ENCODE measurements around the gene SETDB1.

The SETDB1 gene

GRCh38 chr1:150931773-150932172 lies 5.6 kb downstream of the SETDB1 start:
- no peak for DNase-seq (ENCODE audit: low read depth)

DNA sequence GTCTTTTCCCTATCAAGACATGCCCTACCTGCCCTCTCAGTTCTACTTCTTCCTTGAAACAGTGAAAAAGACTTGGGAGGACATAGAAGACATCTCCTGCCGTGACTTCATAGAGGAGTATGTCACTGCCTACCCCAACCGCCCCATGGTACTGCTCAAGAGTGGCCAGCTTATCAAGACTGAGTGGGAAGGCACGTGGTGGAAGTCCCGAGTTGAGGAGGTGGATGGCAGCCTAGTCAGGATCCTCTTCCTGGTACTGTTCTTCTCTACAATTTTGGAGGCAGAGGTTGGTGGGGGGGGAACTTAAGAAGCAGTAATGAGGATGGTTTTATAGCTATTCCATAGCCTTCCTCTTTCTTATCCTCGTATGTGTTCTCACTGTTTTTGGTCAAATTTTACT lies 18.7 kb downstream of the SETDB1 start:
- no peak for DNase-seq (ENCODE audit: low read depth)

DNA sequence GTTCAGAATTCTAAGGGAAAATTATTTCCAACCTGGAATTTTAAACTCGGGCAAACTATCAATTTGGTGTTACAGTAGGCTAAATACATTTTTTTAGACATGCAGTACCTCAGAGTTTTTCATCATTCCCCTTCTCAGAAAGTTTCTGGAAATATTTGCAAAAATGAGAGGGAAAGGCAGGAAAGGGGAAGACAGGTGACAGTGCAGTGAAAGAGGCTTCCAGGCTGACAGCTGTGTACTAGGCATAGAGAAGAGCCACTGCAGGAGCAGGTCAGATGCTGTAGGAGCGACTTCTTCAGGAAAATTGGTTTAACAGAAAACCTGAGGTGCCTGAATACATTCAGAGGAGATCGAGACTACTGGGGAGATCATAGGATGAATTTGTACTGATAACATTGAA lies 28.5 kb downstream of the SETDB1 start:
- no peak for DNase-seq (ENCODE audit: low read depth)

DNA sequence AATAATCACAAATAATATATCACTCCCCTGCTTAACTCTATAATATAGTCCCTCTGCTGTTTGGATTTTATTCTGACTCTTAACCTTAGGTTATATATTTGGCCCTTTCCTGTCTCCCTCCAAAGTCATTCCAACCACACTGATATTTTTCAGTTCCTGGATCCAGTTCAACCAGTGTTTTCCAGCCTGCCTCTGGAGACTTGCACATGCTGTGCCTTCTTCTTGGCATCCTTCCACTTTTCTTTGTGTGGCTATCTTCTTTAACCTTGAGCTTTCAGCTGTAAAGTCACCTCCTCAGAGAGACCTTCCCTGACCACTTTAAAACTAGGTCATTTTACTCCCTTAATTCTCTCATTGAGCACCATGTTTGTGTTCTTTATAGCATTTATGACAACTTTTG lies 29.1 kb downstream of the SETDB1 start:
- no peak for DNase-seq (ENCODE audit: low read depth)

- no peak for DNase-seq (ENCODE audit: low read depth)
These were observed 31.5 kb downstream of the SETDB1 start for GRCh38 chr1:150957666-150958065.

- DNase-seq (ENCODE audit: low read depth): no peak
These were observed 34.5 kb downstream of the SETDB1 start for GRCh38 chr1:150960646-150961045.

DNA sequence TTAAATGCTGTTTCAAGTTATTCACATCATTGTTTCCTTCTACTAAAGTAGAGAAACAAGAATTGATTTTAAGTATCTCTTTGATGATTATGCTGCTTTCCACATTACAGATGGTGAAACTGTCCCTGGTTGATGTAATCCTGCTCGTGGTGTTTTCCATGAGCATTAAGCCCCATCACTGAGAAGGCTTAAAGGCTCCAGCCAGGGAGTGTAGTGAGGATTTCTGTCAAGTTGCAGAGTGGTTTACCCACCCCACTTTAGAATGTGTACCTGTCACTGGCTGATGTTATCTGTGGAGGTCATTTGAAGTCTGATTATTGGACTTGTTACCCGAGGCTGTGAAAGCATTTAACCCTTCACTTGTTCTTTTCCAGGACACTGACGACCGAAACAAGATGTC lies 35.6 kb downstream of the SETDB1 start:
- no peak for DNase-seq (ENCODE audit: low read depth)

GRCh38 chr1:150963321-150964163 lies 37.4 kb downstream of the SETDB1 start:
- DNase-seq (ENCODE audit: low read depth): no peak

DNA sequence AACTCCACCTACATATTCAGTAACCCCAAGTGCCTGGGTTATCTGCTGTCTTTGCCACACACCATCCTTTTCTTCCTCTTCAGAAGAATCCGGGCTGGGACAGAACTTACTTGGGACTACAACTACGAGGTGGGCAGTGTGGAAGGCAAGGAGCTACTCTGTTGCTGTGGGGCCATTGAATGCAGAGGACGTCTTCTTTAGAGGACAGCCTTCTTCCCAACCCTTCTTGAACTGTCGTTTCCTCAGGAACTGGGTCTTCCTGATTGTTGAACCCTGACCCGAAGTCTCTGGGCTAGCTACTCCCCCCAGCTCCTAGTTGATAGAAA lies 38.0 kb downstream of the SETDB1 start:
- DNase-seq (ENCODE audit: low read depth): no peak

DNA sequence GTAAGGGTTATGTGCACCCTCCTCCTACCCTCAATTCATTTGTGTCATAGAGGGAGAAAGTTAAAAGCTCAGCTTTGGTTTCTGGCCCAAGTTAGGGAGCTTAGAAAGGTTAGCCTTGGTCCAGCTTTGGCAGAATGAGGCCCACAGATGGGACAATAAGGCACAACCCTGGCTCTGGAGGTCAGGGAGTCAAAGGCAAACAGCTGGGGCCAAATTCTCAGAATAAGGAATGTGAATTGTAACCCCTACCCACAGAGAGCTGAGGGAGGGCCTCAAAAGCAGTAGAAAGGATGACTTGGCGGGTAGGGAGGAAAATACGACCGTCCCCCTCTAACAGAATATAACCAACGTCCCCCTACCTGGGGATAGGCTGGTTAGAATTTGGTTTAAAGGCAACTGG lies 39.4 kb downstream of the SETDB1 start:
- DNase-seq (ENCODE audit: low read depth): no peak

- no peak for DNase-seq (ENCODE audit: low read depth)
These were observed 39.8 kb downstream of the SETDB1 start for GRCh38 chr1:150966011-150966410.

DNA sequence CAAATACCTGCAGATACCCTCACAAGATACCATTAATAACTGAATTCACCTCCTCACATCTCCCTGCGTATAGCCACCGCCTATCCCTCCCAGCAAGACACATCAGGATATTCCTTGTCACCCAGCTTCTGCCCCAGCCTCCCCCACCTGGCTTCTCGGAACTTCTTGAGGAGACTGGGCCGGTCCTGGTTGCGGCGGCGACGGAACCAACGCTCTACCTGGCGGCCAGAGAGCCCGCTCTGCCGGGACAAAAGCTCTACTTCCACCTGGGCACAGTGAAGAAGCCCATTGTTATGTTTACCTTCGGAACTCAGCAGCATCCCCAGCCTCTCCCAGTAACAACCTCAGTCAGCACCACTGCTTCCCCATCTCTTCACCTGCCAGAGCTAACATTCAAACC lies 41.8 kb downstream of the SETDB1 start:
- no peak for DNase-seq (ENCODE audit: low read depth)

DNA sequence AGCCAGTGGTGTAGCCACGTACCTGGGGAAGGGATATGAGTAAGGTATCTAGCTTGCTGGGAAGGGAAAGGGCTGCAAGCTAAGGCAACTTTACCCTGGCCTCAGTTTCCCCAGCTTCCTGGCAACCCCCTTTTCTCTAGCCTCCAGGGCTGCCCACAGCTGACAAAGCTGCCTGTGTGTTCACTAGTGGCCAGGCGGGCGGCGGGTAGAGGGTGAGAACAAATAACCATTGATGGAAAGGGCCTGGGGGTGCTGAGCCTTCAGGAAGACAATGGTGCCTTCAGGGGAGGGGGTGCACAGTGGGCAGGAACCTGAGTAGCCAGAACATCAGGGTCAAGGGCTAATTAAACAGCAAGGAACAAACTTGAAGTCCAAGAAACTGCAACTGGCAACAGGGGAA lies 42.3 kb downstream of the SETDB1 start:
- no peak for DNase-seq (ENCODE audit: low read depth)

GRCh38 chr1:150969626-150970025 lies 43.5 kb downstream of the SETDB1 start:
- DNase-seq (ENCODE audit: low read depth): no peak

DNA sequence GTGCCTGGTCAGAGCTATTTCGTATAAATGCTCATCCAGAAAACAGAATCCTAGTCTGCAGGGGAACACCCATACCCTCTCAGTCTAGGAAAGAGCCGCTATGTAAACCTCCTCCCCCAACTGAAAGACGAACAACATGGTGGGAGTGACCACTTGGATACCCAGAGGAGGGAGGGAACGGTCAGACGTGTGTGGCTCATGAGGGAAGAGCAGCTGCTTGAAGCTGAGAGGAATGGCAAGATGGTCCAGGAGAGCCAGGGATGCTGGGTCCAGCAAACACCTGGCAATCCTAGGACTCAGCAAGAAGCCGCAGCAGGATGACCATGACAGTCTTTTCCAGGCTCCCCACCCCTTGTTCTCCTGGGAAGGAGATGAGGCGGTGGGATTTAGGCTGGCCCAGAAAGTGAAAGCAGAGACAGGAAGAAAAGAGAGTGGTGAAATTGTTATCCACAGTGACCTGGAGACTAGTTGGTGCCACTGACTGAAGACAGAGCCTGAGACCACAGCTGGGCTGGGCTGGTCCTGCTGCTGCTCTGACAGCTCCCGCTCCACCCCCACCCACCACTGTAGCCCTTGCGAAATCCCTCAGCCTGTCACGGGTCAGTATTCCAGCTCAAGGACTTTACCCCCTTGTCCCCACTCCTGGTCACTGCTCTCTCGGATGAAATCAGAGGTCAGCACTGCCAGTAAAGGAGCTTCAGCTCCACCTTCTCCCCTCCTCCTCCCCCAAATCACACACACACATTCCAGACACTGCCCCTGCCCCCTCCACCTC lies 44.8 kb downstream of the SETDB1 start:
- no peak for DNase-seq (ENCODE audit: low read depth)

- no peak for DNase-seq (ENCODE audit: low read depth)
These were observed 45.6 kb downstream of the SETDB1 start for GRCh38 chr1:150971583-150972416.

GRCh38 chr1:150972417-150972940 lies 46.3 kb downstream of the SETDB1 start:
- DNase-seq (ENCODE audit: low read depth): no peak

- DNase-seq (ENCODE audit: low read depth): no peak
These were observed 47.2 kb downstream of the SETDB1 start for GRCh38 chr1:150973258-150973835.

GRCh38 chr1:150973836-150974579 lies 47.8 kb downstream of the SETDB1 start:
- no peak for DNase-seq (ENCODE audit: low read depth)

GRCh38 chr1:150974580-150975478 lies 48.7 kb downstream of the SETDB1 start, which contains the start of gene CERS2:
Gene CERS2, minus strand, starts transcription at chr1:150974835. Its CDS starts 5,745 bp downstream, at chr1:150969090.
- DNase-seq (ENCODE audit: low read depth): peak; percentile 71
